Type B pancreatic cell (in vitro differentiated cells): ENCODE data around the gene ALK. TPM values are rescaled to one million over a fixed set of nuclear protein-coding genes. Genes with fewer than 3 reads are reported as not detected.

Experiments
- DNase-seq: peaks from one replicate; pipeline ENCODE4 v3.0.0; 2021; ENCODE audit warnings: mixed read lengths; ENCODE audit not compliant: unreplicated experiment; ENCODE audit errors: extremely low spot score
- H3K27ac Mint-ChIP-seq: 2 replicates; pipeline ENCODE4 v1.8.0; 2021; ENCODE audit warnings: mild to moderate bottlenecking, mixed read lengths
- H3K27me3 Mint-ChIP-seq: 2 replicates; pipeline ENCODE4 v1.8.0; 2021; ENCODE audit warnings: mixed read lengths
- H3K36me3 Mint-ChIP-seq: 2 replicates; pipeline ENCODE4 v1.8.0; 2021; ENCODE audit warnings: mixed read lengths
- H3K4me1 Mint-ChIP-seq: one replicate; pipeline ENCODE4 v1.8.0; 2021; ENCODE audit warnings: mixed read lengths; ENCODE audit not compliant: unreplicated experiment
- H3K4me3 Mint-ChIP-seq: 2 replicates; pipeline ENCODE4 v1.8.0; 2021; ENCODE audit warnings: mild to moderate bottlenecking, mixed read lengths
- H3K9me3 Mint-ChIP-seq: 2 replicates; pipeline ENCODE4 v1.8.0; 2021; ENCODE audit warnings: mixed read lengths
- CTCF ChIP-seq: fragments of 200-600 bp; sonication (generic); conservative IDR thresholded peaks from 2 replicates; pipeline ENCODE4 v1.5.0; 2021; ENCODE audit warnings: antibody characterized with exemption, mild to moderate bottlenecking
- total RNA-seq: library from RNA; stranded (reverse); gene quantifications from 2 replicates; pipeline ENCODE4 v1.2.1, GENCODE V29; 2021; ENCODE audit warnings: low replicate concordance

Gene ALK
- total RNA-seq, 1 donor from 2014 or later = 7.7 TPM

- no peak for DNase-seq
- no peak for TF ChIP-seq CTCF
- H3K9me3 Mint-ChIP-seq = no peaks in the 10 kb centered on the region
- H3K27ac Mint-ChIP-seq = no peak overlapping the region
- no peaks in the 10 kb centered on the region for H3K4me1 Mint-ChIP-seq
- no peak overlapping the region for H3K4me3 Mint-ChIP-seq
- peaks cover 24% of the 10 kb centered on the region for H3K27me3 Mint-ChIP-seq
- H3K36me3 Mint-ChIP-seq = no peaks in the 10 kb centered on the region
Observed at GRCh38 chr2:29894822-29895614, 26.4 kb downstream of the ALK start.

- DNase-seq = no peak
- Mint-ChIP-seq H3K4me1 (no peaks in the 10 kb centered on the region), H3K4me3 (no peak overlapping the region), H3K36me3 (no peaks in the 10 kb centered on the region), H3K27ac (no peak overlapping the region), H3K9me3 (no peaks in the 10 kb centered on the region), H3K27me3 (peaks cover 15% of the 10 kb centered on the region)
- TF ChIP-seq CTCF = no peak
Observed at GRCh38 chr2:29892585-29893259, 28.7 kb downstream of the ALK start.

- peaks cover 4% of the 10 kb centered on the region for H3K36me3 Mint-ChIP-seq
- no peak for TF ChIP-seq CTCF
- H3K4me1 Mint-ChIP-seq = no peaks in the 10 kb centered on the region
- no peak overlapping the region for H3K27ac Mint-ChIP-seq
- DNase-seq = no peak
- H3K9me3 Mint-ChIP-seq = peaks cover 8% of the 10 kb centered on the region
- H3K4me3 Mint-ChIP-seq = no peak overlapping the region
- peaks cover 5% of the 10 kb centered on the region for H3K27me3 Mint-ChIP-seq
Observed at GRCh38 chr2:29881089-29881730, 40.2 kb downstream of the ALK start.

GRCh38 chr2:29880084-29880483 is 41.3 kb downstream of the ALK start:
- H3K4me3 Mint-ChIP-seq = no peak overlapping the region
- H3K4me1 Mint-ChIP-seq = no peaks in the 10 kb centered on the region
- TF ChIP-seq CTCF = no peak
- no peak for DNase-seq
- peaks cover 5% of the 10 kb centered on the region for H3K27me3 Mint-ChIP-seq
- H3K27ac Mint-ChIP-seq = no peak overlapping the region
- H3K36me3 Mint-ChIP-seq = peaks cover 4% of the 10 kb centered on the region
- peaks cover 8% of the 10 kb centered on the region for H3K9me3 Mint-ChIP-seq

- Mint-ChIP-seq H3K4me3 (no peak overlapping the region), H3K36me3 (peaks cover 3% of the 10 kb centered on the region), H3K9me3 (peaks cover 5% of the 10 kb centered on the region), H3K4me1 (no peaks in the 10 kb centered on the region), H3K27me3 (peaks cover 5% of the 10 kb centered on the region), H3K27ac (no peak overlapping the region)
- no peak for DNase-seq
- no peak for TF ChIP-seq CTCF
Observed at GRCh38 chr2:29879456-29879855, 41.9 kb downstream of the ALK start.
